ENCODE results near the gene DNAH14. TPM values are rescaled to one million over a fixed set of nuclear protein-coding genes. Genes with fewer than 3 reads are reported as not detected.

Gene DNAH14
- total and polyA plus RNA-seq, 2 of the 13 experiments (the other 11 are each of a cell fraction or from before 2014, with no cell fraction given) = 4.5 to 27.5 TPM

DNA sequence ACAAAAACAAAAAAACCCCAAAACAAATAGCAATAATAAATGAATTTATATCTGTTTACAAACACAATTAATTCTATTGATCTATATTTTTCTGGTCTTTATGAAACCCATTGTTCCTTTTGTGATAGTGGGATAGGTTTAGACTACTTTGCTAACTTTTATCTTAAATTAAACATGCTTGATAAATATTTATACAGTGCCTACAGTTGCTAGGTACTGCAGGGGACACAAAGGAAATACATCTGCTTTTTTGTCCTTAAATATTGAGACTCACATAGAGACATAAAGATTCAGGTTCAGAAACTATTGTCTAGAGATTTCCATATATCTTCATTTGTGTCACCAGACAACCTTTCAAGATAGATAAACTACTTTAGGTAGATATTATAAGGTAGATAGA lies 8.5 kb upstream of the DNAH14 start:
- Histone ChIP-seq H3K4me2 (ENCODE audit: low read depth, low read length) (no peak overlapping the region), H3K4me3 (replicated peaks in 1 of 3; ENCODE audit: insufficient read depth in 1 of 3, low read depth in 2 of 3, low read length in 3 of 3) (no peak overlapping the region), H3K9ac (ENCODE audit: insufficient read depth, low read depth, low read length) (no peak overlapping the region), H3K79me2 (ENCODE audit: insufficient read depth, low read length) (no peaks in the 10 kb centered on the region), H3K9me3 (ENCODE audit: low read length) (no peaks in the 10 kb centered on the region), H3K4me1 (ENCODE audit: insufficient read depth, low read length) (0 out of 2 replicates have a peak, but pooled peaks cover 8% of the 10 kb centered on the region), H3K27me3 (ENCODE audit: control insufficient read depth in 1 of 2, insufficient read depth in 2 of 2, low read length in 2 of 2) (no peaks in the 10 kb centered on the region), H4K20me1 (ENCODE audit: insufficient read depth, low read length) (no peaks in the 10 kb centered on the region), H3K36me3 (replicated peaks in 1 of 2; ENCODE audit: control insufficient read depth in 1 of 2, insufficient read depth in 2 of 2, low read length in 2 of 2) (no peaks in the 10 kb centered on the region), H2AFZ (ENCODE audit: low read length) (no peak overlapping the region), H3K27ac (ENCODE audit: extremely low read length, insufficient read depth, low read length) (no peak overlapping the region)
- no peak for ATAC-seq
- intact Hi-C loops (cut with micrococcal nuclease; ENCODE audit: unreplicated experiment) = no loop called here
- BruUV-seq (replicated peaks) = no TSS peak
- FAIRE-seq = no peak
- in situ Hi-C loops (cut with HindIII; ENCODE audit: extremely low pct_ligation_motif_present, low pct_unique_long_range_greater_than_20kb) = loop anchor here (10.0 kb wide), 2 partner anchors 276 to 406 kb away; no protein-coding TSS in a partner anchor
- no peak for DNase-seq (ENCODE audit: low spot score)
- TF ChIP-seq ZNF660 (CRISPR knock-in tag; IDR thresholded peaks at IDR 0.05; ENCODE audit: borderline replicate concordance, low read depth) (no peak), PLRG1 (conservative IDR thresholded peaks at IDR 0.05) (no peak)
- TF ChIP-seq, protein P1, sequence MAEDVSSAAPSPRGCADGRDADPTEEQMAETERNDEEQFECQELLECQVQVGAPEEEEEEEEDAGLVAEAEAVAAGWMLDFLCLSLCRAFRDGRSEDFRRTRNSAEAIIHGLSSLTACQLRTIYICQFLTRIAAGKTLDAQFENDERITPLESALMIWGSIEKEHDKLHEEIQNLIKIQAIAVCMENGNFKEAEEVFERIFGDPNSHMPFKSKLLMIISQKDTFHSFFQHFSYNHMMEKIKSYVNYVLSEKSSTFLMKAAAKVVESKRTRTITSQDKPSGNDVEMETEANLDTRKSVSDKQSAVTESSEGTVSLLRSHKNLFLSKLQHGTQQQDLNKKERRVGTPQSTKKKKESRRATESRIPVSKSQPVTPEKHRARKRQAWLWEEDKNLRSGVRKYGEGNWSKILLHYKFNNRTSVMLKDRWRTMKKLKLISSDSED (CRISPR knock-in tag; IDR thresholded peaks at IDR 0.05) = no peak
- TF ChIP-seq, protein P2, sequence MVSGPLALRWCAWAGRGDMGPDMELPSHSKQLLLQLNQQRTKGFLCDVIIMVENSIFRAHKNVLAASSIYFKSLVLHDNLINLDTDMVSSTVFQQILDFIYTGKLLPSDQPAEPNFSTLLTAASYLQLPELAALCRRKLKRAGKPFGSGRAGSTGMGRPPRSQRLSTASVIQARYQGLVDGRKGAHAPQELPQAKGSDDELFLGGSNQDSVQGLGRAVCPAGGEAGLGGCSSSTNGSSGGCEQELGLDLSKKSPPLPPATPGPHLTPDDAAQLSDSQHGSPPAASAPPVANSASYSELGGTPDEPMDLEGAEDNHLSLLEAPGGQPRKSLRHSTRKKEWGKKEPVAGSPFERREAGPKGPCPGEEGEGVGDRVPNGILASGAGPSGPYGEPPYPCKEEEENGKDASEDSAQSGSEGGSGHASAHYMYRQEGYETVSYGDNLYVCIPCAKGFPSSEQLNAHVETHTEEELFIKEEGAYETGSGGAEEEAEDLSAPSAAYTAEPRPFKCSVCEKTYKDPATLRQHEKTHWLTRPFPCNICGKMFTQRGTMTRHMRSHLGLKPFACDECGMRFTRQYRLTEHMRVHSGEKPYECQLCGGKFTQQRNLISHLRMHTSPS (CRISPR knock-in tag; IDR thresholded peaks at IDR 0.05; ENCODE audit: low read depth) = no peak
- ChIA-PET CTCF (ENCODE audit: low intra/inter-chr PET ratio, low total read pairs) (no interaction called here), POLR2A (no interaction called here)

DNA sequence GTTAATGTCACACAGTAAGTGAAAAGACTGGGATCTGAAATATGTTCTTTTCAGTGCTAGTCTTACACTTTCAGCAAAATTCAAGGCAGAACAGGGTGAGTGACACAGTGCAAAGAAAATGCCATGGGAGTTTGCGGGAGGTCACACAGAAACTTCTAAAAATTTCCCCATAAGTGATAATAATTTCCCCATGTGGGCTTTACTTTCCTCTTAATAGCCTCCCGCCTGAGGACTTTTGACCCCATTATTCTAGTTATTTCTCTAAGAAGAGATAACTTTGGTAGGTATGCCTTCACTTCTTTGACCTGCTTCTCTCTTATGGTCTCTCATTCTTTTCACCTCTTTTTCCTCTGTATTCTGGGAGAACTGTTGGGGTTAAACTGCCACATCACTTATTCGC lies 8.1 kb upstream of the DNAH14 start:
- no peak for FAIRE-seq
- DNase-seq (ENCODE audit: low spot score) = no peak
- Histone ChIP-seq H3K4me2 (ENCODE audit: low read depth, low read length) (no peak overlapping the region), H3K36me3 (replicated peaks in 1 of 2; ENCODE audit: control insufficient read depth in 1 of 2, insufficient read depth in 2 of 2, low read length in 2 of 2) (no peaks in the 10 kb centered on the region), H3K9me3 (ENCODE audit: low read length) (no peaks in the 10 kb centered on the region), H3K27ac (ENCODE audit: extremely low read length, insufficient read depth, low read length) (no peak overlapping the region), H4K20me1 (ENCODE audit: insufficient read depth, low read length) (no peaks in the 10 kb centered on the region), H3K4me3 (replicated peaks in 1 of 3; ENCODE audit: insufficient read depth in 1 of 3, low read depth in 2 of 3, low read length in 3 of 3) (no peak overlapping the region), H3K27me3 (ENCODE audit: control insufficient read depth in 1 of 2, insufficient read depth in 2 of 2, low read length in 2 of 2) (no peaks in the 10 kb centered on the region), H3K9ac (ENCODE audit: insufficient read depth, low read depth, low read length) (no peak overlapping the region), H3K4me1 (ENCODE audit: insufficient read depth, low read length) (0 out of 2 replicates have a peak, but pooled peaks cover 8% of the 10 kb centered on the region), H3K79me2 (ENCODE audit: insufficient read depth, low read length) (no peaks in the 10 kb centered on the region), H2AFZ (ENCODE audit: low read length) (no peak overlapping the region)
- ChIA-PET CTCF (ENCODE audit: low intra/inter-chr PET ratio, low total read pairs) (no interaction called here), POLR2A (interaction anchor here (1.7 kb wide), 1 partner anchor 25 kb away, joined by 7 read pairs; no protein-coding TSS in a partner anchor)
- TF ChIP-seq ZNF619 (CRISPR knock-in tag; IDR thresholded peaks at IDR 0.05) (no peak), PITX1 (CRISPR knock-in tag; IDR thresholded peaks at IDR 0.05) (no peak), TOE1 (CRISPR knock-in tag; IDR thresholded peaks at IDR 0.05) (no peak), SYNCRIP (IDR thresholded peaks at IDR 0.05; ENCODE audit: insufficient read depth, low read depth, low read length) (no peak), TMF1 (CRISPR knock-in tag; IDR thresholded peaks at IDR 0.05; ENCODE audit: low read depth) (no peak), ZNF557 (CRISPR knock-in tag; IDR thresholded peaks at IDR 0.05) (no peak), ZNF546 (CRISPR knock-in tag; conservative IDR thresholded peaks at IDR 0.05) (no peak), RAD51 (IDR thresholded peaks at IDR 0.05; ENCODE audit: borderline replicate concordance) (no peak), HMG20A (CRISPR knock-in tag; IDR thresholded peaks at IDR 0.05; ENCODE audit: borderline replicate concordance) (no peak)
- TF ChIP-seq, protein P3, sequence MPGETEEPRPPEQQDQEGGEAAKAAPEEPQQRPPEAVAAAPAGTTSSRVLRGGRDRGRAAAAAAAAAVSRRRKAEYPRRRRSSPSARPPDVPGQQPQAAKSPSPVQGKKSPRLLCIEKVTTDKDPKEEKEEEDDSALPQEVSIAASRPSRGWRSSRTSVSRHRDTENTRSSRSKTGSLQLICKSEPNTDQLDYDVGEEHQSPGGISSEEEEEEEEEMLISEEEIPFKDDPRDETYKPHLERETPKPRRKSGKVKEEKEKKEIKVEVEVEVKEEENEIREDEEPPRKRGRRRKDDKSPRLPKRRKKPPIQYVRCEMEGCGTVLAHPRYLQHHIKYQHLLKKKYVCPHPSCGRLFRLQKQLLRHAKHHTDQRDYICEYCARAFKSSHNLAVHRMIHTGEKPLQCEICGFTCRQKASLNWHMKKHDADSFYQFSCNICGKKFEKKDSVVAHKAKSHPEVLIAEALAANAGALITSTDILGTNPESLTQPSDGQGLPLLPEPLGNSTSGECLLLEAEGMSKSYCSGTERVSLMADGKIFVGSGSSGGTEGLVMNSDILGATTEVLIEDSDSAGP (CRISPR knock-in tag; IDR thresholded peaks at IDR 0.05; ENCODE audit: borderline replicate concordance) = no peak
- WGBS (ENCODE audit: low lambda C conversion rate) = 49% methylated on average over 3 of the region's 3 CpGs
- intact Hi-C loops (cut with micrococcal nuclease; ENCODE audit: unreplicated experiment) (no loop called here), in situ Hi-C loops (cut with HindIII; ENCODE audit: extremely low pct_ligation_motif_present, low pct_unique_long_range_greater_than_20kb) (loop anchor here (10.0 kb wide), 2 partner anchors 277 to 407 kb away; no protein-coding TSS in a partner anchor)
- no peak for ATAC-seq
- BruUV-seq (replicated peaks) = no TSS peak
